WTC11 (cell line): Measurements from ENCODE around the gene CCDC154. TPM values are rescaled to one million over a fixed set of nuclear protein-coding genes. Genes with fewer than 3 reads are reported as not detected.

Experiments used
- ATAC-seq: fragments of 200-7000 bp; cut with Tn5 transposase; 2 replicates; pipeline ENCODE4 v1.10.0; 2021; ENCODE audit warnings: mild to moderate bottlenecking, moderate library complexity
- CTCF ChIA-PET: fragments of 300-600 bp; sonication (Branson Sonifier 250); formaldehyde crosslinking; loops from one replicate; lab custom pipeline; 2021; ENCODE audit warnings: antibody characterized with exemption; lab: Charles Lee
- POLR2A ChIA-PET: fragments of 350-600 bp; sonication (Branson Sonifier 250); formaldehyde crosslinking; loops from one replicate; lab custom pipeline; 2021; ENCODE audit warnings: antibody characterized with exemption; lab: Charles Lee
- DNase-seq: peaks from one replicate; pipeline ENCODE4 v3.0.0; 2021; ENCODE audit warnings: low spot score
- H3K27ac Mint-ChIP-seq: 2 replicates; pipeline ENCODE4 v1.8.0; 2021; ENCODE audit warnings: mixed read lengths
- H3K27me3 Mint-ChIP-seq: 2 replicates; pipeline ENCODE4 v1.8.0; 2021; ENCODE audit warnings: low read depth, mild to moderate bottlenecking, moderate library complexity, mixed read lengths
- H3K36me3 Mint-ChIP-seq: 2 replicates; pipeline ENCODE4 v1.8.0; 2021; ENCODE audit warnings: mixed read lengths
- H3K4me1 Mint-ChIP-seq: 2 replicates; pipeline ENCODE4 v1.8.0; 2022; ENCODE audit warnings: mixed read lengths
- H3K4me3 Mint-ChIP-seq: 2 replicates; pipeline ENCODE4 v1.8.0; 2021; ENCODE audit warnings: mild to moderate bottlenecking, moderate library complexity, mixed read lengths
- H3K9me3 Mint-ChIP-seq: 2 replicates; pipeline ENCODE4 v1.8.0; 2021; ENCODE audit warnings: mixed read lengths
- HMGA2 ChIP-seq: fragments of 250-450 bp; sonication (Bioruptor Pico); IDR thresholded peaks from 2 replicates; pipeline ENCODE4 v1.4.0; 2021; ENCODE audit warnings: mild to moderate bottlenecking, moderate library complexity
- JUN ChIP-seq: sonication (generic); formaldehyde crosslinking; IDR thresholded peaks from 2 replicates; pipeline ENCODE4 v1.8.0; 2023; ENCODE audit warnings: mild to moderate bottlenecking, missing genetic modification reagents
- NFATC4 ChIP-seq: fragments of 250-450 bp; sonication (Bioruptor Pico); IDR thresholded peaks from 2 replicates; pipeline ENCODE4 v1.9.0; 2021; ENCODE audit warnings: mild to moderate bottlenecking
- OVOL2 ChIP-seq: fragments of 250-450 bp; sonication (Bioruptor Pico); IDR thresholded peaks from 2 replicates; pipeline ENCODE4 v1.9.0; 2021; ENCODE audit warnings: mild to moderate bottlenecking, borderline replicate concordance
- RELA ChIP-seq: sonication (generic); formaldehyde crosslinking; IDR thresholded peaks from 2 replicates; pipeline ENCODE4 v1.8.1; 2022; ENCODE audit warnings: missing genetic modification reagents, mild to moderate bottlenecking, borderline replicate concordance
- SMAD3 ChIP-seq: sonication (generic); formaldehyde crosslinking; IDR thresholded peaks from 2 replicates; pipeline ENCODE4 v1.8.0; 2022; ENCODE audit warnings: missing genetic modification reagents, mild to moderate bottlenecking, borderline replicate concordance
- TEAD4 ChIP-seq: sonication (generic); formaldehyde crosslinking; IDR thresholded peaks from 2 replicates; pipeline ENCODE4 v1.8.0; 2022; ENCODE audit warnings: mild to moderate bottlenecking, missing genetic modification reagents
- ZNF232 ChIP-seq: sonication (generic); formaldehyde crosslinking; IDR thresholded peaks from 2 replicates; pipeline ENCODE4 v1.8.0; 2022; ENCODE audit warnings: mild to moderate bottlenecking, missing genetic modification reagents
- total RNA-seq: library from RNA; stranded (reverse); gene quantifications from 3 replicates; pipeline ENCODE4 v1.2.3, GENCODE V29; 2021
- TF ChIP-seq, protein P1 (sequence below): sonication (generic); formaldehyde crosslinking; IDR thresholded peaks from 2 replicates; pipeline ENCODE4 v1.8.0; 2023; ENCODE audit warnings: missing genetic modification reagents, mild to moderate bottlenecking, borderline replicate concordance
- TF ChIP-seq, protein P2 (sequence below): fragments of 250-450 bp; sonication (Bioruptor Pico); IDR thresholded peaks from 2 replicates; pipeline ENCODE4 v2.1.2; 2022; ENCODE audit warnings: mild to moderate bottlenecking, moderate library complexity
- TF ChIP-seq, protein P3 (sequence below): sonication (generic); formaldehyde crosslinking; IDR thresholded peaks from 2 replicates; pipeline ENCODE4 v1.8.1; 2023; ENCODE audit warnings: mild to moderate bottlenecking, missing genetic modification reagents, moderate library complexity
- TF ChIP-seq, protein P4 (sequence below): sonication (generic); formaldehyde crosslinking; IDR thresholded peaks from 2 replicates; pipeline ENCODE4 v1.8.1; 2023; ENCODE audit warnings: mild to moderate bottlenecking, missing genetic modification reagents, borderline replicate concordance

CCDC154 gene
- total RNA-seq, 1 experiment from 2014 or later, result 0.46 TPM

DNA sequence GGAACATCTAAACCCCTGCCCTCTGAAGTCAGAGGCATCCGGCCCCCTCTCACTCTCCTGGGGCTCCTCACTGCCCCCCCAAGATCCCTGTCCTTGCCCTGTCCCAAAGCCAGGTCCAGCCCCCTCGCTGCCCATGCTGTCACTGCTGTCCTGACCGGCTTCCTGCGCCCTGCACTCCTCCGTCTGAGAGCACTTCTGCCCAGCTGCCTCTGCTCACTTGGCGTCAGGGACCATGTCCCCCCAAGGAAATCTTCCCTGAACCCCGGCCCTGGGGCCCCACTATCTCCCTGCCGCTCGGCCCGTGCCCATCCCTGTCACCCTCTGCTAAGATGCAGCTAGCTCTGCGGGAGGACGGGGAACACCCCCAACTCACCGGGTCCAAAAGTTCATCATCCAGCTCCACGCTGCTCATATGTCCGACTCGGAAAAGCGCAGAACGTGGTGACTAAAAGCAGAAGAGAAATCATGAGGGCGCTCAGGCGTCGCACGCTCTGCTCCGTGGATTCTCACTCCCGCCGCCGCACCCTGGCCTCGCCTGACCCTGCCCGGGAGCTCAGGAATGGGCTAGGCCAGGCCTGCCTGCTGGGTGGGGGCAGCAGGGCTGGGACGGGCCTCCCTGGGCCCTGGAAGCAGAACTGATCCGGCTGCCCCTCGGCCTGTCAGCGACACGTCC is 20.7 kb upstream of the CCDC154 start (continued):
- TF ChIP-seq, protein P1, sequence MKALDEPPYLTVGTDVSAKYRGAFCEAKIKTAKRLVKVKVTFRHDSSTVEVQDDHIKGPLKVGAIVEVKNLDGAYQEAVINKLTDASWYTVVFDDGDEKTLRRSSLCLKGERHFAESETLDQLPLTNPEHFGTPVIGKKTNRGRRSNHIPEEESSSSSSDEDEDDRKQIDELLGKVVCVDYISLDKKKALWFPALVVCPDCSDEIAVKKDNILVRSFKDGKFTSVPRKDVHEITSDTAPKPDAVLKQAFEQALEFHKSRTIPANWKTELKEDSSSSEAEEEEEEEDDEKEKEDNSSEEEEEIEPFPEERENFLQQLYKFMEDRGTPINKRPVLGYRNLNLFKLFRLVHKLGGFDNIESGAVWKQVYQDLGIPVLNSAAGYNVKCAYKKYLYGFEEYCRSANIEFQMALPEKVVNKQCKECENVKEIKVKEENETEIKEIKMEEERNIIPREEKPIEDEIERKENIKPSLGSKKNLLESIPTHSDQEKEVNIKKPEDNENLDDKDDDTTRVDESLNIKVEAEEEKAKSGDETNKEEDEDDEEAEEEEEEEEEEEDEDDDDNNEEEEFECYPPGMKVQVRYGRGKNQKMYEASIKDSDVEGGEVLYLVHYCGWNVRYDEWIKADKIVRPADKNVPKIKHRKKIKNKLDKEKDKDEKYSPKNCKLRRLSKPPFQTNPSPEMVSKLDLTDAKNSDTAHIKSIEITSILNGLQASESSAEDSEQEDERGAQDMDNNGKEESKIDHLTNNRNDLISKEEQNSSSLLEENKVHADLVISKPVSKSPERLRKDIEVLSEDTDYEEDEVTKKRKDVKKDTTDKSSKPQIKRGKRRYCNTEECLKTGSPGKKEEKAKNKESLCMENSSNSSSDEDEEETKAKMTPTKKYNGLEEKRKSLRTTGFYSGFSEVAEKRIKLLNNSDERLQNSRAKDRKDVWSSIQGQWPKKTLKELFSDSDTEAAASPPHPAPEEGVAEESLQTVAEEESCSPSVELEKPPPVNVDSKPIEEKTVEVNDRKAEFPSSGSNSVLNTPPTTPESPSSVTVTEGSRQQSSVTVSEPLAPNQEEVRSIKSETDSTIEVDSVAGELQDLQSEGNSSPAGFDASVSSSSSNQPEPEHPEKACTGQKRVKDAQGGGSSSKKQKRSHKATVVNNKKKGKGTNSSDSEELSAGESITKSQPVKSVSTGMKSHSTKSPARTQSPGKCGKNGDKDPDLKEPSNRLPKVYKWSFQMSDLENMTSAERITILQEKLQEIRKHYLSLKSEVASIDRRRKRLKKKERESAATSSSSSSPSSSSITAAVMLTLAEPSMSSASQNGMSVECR (CRISPR knock-in tag), result no peak

- Mint-ChIP-seq H3K4me1 (no peaks in the 10 kb centered on the region), H3K27me3 (no peaks in the 10 kb centered on the region), H3K36me3 (no peaks in the 10 kb centered on the region), H3K4me3 (no peak overlapping the region), H3K27ac (no peak overlapping the region), H3K9me3 (no peaks in the 10 kb centered on the region)
- ChIA-PET POLR2A (no interaction called here), CTCF (no interaction called here)
- ATAC-seq (no peak), DNase-seq (peak; percentile 6)
- TF ChIP-seq NFATC4 (CRISPR knock-in tag) (no peak), OVOL2 (CRISPR knock-in tag) (no peak)
Observed at GRCh38 chr16:1464196-1464893, 20.0 kb upstream of the CCDC154 start.

DNA sequence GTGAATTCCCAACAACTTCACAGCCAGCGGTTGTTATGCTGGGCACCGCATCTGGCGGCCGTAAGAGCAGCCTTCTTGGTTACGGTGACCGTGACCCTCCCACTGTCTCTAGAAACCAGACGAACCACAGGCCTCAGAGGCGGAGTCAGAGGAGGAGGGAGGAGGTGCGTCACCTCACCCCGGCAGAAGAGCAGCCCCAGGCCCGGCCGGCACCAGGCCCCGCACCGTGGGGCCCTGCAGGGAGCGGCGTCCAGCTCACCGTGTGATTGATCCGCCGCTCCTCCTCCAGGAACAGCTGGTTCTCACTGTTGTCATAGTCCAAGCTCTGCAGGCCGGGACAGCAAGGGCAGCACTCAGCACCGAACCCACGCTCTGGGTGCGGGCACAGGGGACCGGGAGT is 16.8 kb upstream of the CCDC154 start:
- Mint-ChIP-seq H3K36me3 (no peaks in the 10 kb centered on the region), H3K27me3 (no peaks in the 10 kb centered on the region), H3K9me3 (no peaks in the 10 kb centered on the region), H3K4me3 (no peak overlapping the region), H3K27ac (no peak overlapping the region), H3K4me1 (no peaks in the 10 kb centered on the region)
- CTCF ChIA-PET, result no interaction called here
- POLR2A ChIA-PET, result no interaction called here
- TF ChIP-seq JUN, result no peak
- no peak for TF ChIP-seq HMGA2 (CRISPR knock-in tag)
- TF ChIP-seq, protein P2, sequence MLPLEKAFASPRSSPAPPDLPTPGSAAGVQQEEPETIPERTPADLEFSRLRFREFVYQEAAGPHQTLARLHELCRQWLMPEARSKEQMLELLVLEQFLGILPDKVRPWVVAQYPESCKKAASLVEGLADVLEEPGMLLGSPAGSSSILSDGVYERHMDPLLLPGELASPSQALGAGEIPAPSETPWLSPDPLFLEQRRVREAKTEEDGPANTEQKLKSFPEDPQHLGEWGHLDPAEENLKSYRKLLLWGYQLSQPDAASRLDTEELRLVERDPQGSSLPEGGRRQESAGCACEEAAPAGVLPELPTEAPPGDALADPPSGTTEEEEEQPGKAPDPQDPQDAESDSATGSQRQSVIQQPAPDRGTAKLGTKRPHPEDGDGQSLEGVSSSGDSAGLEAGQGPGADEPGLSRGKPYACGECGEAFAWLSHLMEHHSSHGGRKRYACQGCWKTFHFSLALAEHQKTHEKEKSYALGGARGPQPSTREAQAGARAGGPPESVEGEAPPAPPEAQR (CRISPR knock-in tag), result no peak
- no peak for TF ChIP-seq RELA (CRISPR knock-in tag)
- TF ChIP-seq, protein P3, sequence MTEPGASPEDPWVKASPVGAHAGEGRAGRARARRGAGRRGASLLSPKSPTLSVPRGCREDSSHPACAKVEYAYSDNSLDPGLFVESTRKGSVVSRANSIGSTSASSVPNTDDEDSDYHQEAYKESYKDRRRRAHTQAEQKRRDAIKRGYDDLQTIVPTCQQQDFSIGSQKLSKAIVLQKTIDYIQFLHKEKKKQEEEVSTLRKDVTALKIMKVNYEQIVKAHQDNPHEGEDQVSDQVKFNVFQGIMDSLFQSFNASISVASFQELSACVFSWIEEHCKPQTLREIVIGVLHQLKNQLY, result no peak
- no peak for TF ChIP-seq SMAD3 (CRISPR knock-in tag)
- no peak for TF ChIP-seq TEAD4
- no peak for DNase-seq
- ATAC-seq, result no peak

GRCh38 chr16:1460602-1461138 is 16.3 kb upstream of the CCDC154 start:
- CTCF ChIA-PET, result no interaction called here
- no peak for ATAC-seq
- H3K27me3 Mint-ChIP-seq, result no peaks in the 10 kb centered on the region
- no peaks in the 10 kb centered on the region for H3K4me1 Mint-ChIP-seq
- TF ChIP-seq ZNF232 (CRISPR knock-in tag), result no peak
- TF ChIP-seq, protein P4, sequence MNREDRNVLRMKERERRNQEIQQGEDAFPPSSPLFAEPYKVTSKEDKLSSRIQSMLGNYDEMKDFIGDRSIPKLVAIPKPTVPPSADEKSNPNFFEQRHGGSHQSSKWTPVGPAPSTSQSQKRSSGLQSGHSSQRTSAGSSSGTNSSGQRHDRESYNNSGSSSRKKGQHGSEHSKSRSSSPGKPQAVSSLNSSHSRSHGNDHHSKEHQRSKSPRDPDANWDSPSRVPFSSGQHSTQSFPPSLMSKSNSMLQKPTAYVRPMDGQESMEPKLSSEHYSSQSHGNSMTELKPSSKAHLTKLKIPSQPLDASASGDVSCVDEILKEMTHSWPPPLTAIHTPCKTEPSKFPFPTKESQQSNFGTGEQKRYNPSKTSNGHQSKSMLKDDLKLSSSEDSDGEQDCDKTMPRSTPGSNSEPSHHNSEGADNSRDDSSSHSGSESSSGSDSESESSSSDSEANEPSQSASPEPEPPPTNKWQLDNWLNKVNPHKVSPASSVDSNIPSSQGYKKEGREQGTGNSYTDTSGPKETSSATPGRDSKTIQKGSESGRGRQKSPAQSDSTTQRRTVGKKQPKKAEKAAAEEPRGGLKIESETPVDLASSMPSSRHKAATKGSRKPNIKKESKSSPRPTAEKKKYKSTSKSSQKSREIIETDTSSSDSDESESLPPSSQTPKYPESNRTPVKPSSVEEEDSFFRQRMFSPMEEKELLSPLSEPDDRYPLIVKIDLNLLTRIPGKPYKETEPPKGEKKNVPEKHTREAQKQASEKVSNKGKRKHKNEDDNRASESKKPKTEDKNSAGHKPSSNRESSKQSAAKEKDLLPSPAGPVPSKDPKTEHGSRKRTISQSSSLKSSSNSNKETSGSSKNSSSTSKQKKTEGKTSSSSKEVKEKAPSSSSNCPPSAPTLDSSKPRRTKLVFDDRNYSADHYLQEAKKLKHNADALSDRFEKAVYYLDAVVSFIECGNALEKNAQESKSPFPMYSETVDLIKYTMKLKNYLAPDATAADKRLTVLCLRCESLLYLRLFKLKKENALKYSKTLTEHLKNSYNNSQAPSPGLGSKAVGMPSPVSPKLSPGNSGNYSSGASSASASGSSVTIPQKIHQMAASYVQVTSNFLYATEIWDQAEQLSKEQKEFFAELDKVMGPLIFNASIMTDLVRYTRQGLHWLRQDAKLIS (CRISPR knock-in tag), result no peak
- TF ChIP-seq, all 79 proteins: peak for 0
- H3K36me3 Mint-ChIP-seq, result no peaks in the 10 kb centered on the region
- POLR2A ChIA-PET, result no interaction called here
- no peak overlapping the region for H3K4me3 Mint-ChIP-seq
- H3K27ac Mint-ChIP-seq, result no peak overlapping the region
- DNase-seq, result peak; percentile 8
- H3K9me3 Mint-ChIP-seq, result no peaks in the 10 kb centered on the region
